MG63 (cell line): ENCODE data around the gene DLGAP1. TPM values are rescaled to one million over a fixed set of nuclear protein-coding genes. Genes with fewer than 3 reads are reported as not detected.

ENCODE experiments used
- DNase-seq: peaks from one replicate; pipeline ENCODE4 v3.0.0-alpha.2; 2020
- H3K27me3 ChIP-seq: fragments of 250-450 bp; sonication (Bioruptor Pico); 2 replicates; pipeline ENCODE4 v1.5.1; 2020; ENCODE audit warnings: mild to moderate bottlenecking, moderate library complexity
- H3K36me3 ChIP-seq: fragments of 250-450 bp; sonication (Bioruptor Pico); 2 replicates; pipeline ENCODE4 v1.5.1; 2020; ENCODE audit warnings: mild to moderate bottlenecking, moderate library complexity
- H3K4me3 ChIP-seq: fragments of 250-450 bp; sonication (Bioruptor Pico); 2 replicates; pipeline ENCODE4 v1.5.1; 2020; ENCODE audit warnings: mild to moderate bottlenecking, moderate library complexity
- H3K9me3 ChIP-seq: fragments of 250-450 bp; sonication (Bioruptor Pico); 2 replicates; pipeline ENCODE4 v1.5.1; 2020; ENCODE audit warnings: mild to moderate bottlenecking, moderate library complexity
- total RNA-seq: library from RNA; depleted of rRNA; stranded (reverse); fragments of >200 nt; shearing (Covaris generic); gene quantifications from 2 replicates; pipeline ENCODE4 v1.2.3, GENCODE V29; 2014; ENCODE audit warnings: low replicate concordance

DLGAP1 gene
- total RNA-seq, 1 experiment from 2014 or later = 3.4 TPM

DNA sequence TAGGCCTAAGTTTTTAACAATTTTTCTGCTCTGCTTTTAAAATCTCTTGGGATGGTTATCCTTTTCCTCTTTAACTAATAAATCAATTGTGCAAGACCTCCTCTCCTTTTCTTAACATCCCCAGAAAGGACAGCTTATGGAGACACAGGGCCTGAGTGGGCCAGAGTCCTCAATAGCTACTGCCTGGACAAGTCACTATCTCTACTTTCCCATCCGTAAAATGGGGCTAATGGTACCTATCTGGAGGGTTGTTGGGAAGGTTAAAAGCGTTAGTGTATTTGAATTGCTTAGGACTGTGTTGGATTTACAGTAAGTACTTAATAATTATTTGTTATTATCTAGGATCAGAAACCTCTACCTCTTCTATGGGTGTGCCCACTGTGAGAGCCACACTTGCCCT, 945.1 kb downstream of the DLGAP1 start:
- Histone ChIP-seq H3K4me3 (no peak overlapping the region), H3K36me3 (no peaks in the 10 kb centered on the region), H3K9me3 (no peaks in the 10 kb centered on the region), H3K27me3 (no peaks in the 10 kb centered on the region)
- no peak for DNase-seq

DNA sequence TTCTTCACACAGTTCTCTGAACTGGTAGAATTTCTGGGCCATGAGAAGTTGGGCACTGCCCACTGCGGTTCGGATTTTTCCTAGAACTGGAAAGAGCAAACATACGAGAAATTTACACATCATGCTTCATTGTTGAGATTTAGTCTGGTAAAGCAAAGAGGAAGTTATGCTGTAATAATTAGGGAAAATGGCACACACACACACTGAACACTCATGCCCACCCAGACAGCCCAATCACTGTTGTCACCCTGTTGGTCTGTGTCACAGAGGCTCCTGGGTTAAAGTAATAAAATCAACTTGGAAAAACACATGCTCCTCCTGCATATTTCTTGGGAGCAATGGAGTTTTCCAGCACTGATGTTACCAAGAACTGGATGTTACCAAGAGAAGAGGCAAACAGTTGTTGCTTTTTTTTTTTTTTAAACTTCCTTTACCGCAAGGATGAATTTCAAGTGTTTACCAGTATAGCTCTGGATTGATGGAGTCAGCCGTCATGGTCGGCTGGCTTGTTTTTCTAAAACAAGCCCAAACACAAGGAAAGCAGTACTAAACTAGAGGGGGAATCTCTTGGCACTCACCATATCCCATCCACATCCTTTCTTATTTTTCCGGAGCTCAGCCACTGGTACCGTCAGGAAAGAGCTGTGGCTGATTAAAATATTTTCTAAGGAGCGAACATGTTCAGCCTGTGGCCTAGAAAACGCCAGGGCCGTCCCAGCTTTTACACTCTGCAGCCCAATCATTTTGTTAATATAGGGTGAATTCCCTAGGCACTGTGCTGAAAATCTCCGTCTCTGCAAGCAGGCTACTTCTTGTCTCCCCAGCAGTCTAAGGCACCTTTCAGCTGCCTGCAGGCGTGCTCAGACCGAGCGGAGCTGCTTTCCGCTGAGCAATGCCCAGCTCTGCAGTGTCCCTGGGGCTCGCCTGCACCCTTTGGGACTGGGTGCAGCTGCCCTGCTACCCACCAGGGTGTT, 946.2 kb downstream of the DLGAP1 start:
- no peak for DNase-seq

DNA sequence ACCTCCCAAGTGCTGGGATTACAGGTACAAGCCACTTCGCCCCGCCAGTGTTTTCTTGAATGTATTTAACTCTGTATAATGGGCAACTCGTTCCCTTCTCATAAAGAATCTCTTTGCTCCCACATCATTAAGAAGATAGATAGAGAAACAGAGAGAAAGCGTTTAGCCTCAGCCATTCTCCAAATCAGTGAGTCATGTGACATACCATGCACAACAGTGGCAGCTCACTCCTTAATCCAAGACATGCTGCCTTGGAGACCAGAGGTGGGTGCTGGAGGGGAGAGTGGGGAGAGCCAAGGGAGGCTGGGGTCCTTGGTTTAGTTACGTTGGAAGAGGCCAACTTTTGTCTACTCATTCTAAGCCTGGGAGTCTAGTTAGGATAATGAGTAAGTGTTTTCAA, 950.5 kb downstream of the DLGAP1 start:
- Histone ChIP-seq H3K4me3 (no peak overlapping the region), H3K27me3 (no peaks in the 10 kb centered on the region), H3K9me3 (no peaks in the 10 kb centered on the region), H3K36me3 (no peaks in the 10 kb centered on the region)
- no peak for DNase-seq

More for the DNA sequence above, 946.2 kb downstream of the DLGAP1 start:
- Histone ChIP-seq H3K27me3 (no peaks in the 10 kb centered on the region), H3K9me3 (no peaks in the 10 kb centered on the region), H3K36me3 (no peaks in the 10 kb centered on the region), H3K4me3 (no peak overlapping the region)

DNA sequence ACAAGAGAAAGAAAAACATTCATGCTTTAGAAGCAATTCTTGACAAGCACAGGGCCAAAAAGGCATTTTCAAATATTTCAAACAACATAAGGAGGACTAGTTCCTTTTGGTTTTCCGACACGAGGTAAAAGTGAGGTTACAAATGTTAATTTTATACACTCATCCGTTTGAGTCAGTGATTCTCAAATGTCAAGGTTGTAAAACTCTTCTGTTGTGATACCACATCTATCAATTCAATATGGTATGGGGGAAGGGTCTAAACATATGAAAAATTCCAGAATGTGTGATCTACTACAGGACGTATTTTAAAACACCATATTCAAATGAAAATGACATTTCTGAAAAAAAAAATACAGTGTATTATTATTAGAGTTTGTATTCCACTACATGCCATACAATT, 952.5 kb downstream of the DLGAP1 start:
- no peak for DNase-seq
- Histone ChIP-seq H3K9me3 (no peaks in the 10 kb centered on the region), H3K27me3 (no peaks in the 10 kb centered on the region), H3K36me3 (no peaks in the 10 kb centered on the region), H3K4me3 (no peak overlapping the region)

DNA sequence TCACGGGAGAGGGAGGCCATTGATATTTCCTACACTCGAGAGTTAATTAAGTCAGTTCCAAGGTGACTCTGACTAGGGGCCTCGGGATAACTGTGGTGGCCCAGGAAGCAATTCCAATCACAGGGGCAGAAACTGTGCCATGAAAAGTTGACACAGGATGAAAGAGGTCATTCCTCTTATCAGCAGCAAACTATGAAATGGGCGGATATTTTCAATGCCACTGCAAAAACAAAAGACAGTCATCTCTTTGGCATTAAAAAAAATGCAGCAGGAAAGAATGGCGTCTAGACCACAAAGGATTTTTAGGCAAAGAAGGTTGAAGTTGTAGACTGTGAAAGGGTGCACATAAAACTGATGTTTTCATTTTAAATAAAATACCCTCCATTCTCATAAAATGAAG, 955.1 kb downstream of the DLGAP1 start:
- Histone ChIP-seq H3K36me3 (no peaks in the 10 kb centered on the region), H3K4me3 (no peak overlapping the region), H3K9me3 (no peaks in the 10 kb centered on the region), H3K27me3 (no peaks in the 10 kb centered on the region)
- DNase-seq = no peak

DNA sequence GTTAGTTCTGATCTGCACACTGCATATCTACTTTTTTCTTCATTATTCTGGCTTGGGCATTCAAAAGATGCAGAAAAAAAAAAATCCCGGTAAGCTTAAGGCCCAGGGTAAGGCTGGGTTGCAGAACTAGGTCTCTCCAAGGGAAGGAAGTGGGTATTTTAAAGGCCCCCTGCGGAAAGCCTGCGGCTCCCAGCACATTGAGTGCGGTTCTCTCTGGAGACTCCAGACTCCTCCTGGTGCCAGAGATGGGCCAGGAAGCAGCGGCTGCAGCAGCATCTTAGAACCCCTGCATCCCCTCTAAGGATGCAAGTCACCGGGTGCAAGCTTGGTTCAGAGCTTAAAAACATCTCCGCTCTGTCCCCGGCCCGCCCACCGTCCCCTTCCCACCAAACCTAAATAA, 955.6 kb downstream of the DLGAP1 start:
- Histone ChIP-seq H3K4me3 (no peak overlapping the region), H3K27me3 (no peaks in the 10 kb centered on the region), H3K36me3 (no peaks in the 10 kb centered on the region), H3K9me3 (no peaks in the 10 kb centered on the region)
- no peak for DNase-seq

DNA sequence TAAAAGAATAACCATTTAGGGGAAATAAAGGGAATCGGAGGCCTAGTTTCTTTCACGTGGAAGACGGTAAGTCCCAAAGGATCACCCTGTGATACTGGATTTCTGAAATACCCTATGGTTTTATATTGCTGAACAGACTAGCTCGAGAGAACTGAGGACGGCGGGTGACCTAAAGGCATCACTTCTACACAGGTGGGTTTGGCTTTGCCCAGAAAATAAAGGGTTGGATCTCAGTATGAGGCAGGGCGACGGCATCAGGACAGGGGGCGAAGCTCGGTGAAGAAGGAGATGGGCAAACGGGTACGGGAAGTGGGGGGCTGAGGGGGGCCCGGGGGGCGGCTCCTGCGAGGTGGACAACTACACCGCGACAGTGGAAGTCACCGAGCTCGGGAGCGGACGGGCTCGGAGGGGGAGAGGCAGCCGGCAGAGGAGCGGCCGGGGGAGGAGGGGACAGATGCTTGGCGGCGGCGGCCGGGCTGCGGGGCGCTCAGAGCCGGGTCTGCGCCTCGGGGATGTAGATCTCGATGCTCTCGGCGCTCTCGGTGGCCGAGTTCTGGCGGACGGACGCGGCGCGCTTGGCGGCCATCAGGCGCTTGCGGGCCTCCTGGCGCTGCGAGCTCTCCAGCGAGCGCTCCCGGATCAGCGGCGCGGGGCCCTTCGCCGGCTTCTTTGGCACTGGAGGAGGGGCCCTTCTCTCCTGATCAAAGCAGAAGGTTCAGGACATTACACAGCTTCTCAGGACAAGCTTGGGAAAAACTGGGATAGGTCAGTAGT, 956.2 kb downstream of the DLGAP1 start:
- Histone ChIP-seq H3K9me3 (no peaks in the 10 kb centered on the region), H3K27me3 (no peaks in the 10 kb centered on the region), H3K4me3 (peak overlapping the region; percentile 11; the same call in 1 of the 2 replicates), H3K36me3 (no peaks in the 10 kb centered on the region)
- peak; percentile 7 for DNase-seq

DNA sequence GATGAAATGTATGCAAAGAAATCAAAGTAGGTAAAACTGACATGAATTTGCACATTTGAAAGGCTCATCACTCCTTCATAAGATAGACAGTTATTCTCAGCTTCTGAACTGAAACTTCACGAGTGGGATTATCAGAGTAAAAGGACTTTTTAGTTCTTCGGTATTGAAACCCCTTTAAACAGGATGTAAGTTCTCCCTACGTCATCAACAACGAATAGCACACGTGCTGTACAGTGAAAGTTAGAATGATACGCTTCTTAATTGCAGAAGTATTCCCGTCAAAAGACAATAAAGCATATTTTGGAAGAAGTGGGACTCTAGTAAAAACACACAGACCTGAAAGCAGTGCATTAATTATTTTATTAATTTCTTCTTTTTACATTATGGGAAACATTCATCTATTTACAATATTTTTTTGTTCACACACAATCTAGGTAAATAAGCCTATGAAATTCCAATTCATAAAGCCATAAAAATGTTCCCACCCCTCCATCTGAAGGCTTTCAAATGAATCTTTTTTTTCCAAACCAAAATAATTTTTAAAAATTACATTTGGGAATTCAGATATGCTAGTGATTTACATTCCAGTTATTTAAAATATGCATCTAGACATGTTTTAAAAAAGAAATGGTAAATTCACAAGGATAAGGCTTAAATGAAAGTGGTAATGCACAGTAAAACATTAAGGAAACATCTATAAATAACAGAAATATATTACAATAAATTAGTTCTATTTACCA, 959.2 kb downstream of the DLGAP1 start:
- Histone ChIP-seq H3K27me3 (no peaks in the 10 kb centered on the region), H3K36me3 (no peaks in the 10 kb centered on the region), H3K4me3 (no peak overlapping the region)

DNA sequence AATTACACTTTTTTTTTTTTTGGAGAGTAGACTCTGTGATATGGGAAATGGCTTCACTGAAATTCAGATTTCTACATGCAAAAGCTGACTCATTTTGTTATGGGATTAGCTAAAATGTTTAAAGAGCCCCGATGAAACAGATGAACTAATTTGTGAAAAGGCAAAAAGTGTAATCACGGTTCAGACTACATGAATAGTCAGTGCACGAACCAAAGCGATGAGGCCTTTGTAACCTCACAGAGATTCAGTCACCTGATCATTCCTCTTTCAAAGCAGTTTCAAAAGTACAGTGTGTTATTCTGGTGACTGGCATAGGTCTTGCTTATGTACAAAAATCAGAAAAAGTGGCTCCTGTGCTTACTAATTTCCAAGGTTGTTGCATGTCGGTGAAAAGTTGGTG, 960.5 kb downstream of the DLGAP1 start:
- no peak for DNase-seq
- Histone ChIP-seq H3K36me3 (no peaks in the 10 kb centered on the region), H3K4me3 (no peak overlapping the region), H3K9me3 (no peaks in the 10 kb centered on the region), H3K27me3 (no peaks in the 10 kb centered on the region)

More for the DNA sequence above, 959.2 kb downstream of the DLGAP1 start:
- DNase-seq = no peak
- no peaks in the 10 kb centered on the region for H3K9me3 ChIP-seq

DNA sequence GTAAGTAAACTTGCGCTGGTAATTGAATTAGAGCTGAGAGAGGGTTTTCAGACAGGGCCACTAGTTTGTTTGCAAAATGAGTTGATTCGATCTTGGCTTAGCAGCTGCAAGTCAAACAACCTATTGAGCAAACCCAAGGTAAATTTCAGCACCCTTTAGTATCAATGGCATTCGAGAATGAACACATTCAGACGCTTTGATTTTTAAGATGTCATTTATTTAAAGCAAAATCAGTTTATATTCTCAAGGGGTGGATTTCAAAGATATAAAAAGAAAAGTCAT, 960.9 kb downstream of the DLGAP1 start:
- Histone ChIP-seq H3K27me3 (no peaks in the 10 kb centered on the region), H3K36me3 (no peaks in the 10 kb centered on the region), H3K4me3 (no peak overlapping the region), H3K9me3 (no peaks in the 10 kb centered on the region)
- DNase-seq = no peak

DNA sequence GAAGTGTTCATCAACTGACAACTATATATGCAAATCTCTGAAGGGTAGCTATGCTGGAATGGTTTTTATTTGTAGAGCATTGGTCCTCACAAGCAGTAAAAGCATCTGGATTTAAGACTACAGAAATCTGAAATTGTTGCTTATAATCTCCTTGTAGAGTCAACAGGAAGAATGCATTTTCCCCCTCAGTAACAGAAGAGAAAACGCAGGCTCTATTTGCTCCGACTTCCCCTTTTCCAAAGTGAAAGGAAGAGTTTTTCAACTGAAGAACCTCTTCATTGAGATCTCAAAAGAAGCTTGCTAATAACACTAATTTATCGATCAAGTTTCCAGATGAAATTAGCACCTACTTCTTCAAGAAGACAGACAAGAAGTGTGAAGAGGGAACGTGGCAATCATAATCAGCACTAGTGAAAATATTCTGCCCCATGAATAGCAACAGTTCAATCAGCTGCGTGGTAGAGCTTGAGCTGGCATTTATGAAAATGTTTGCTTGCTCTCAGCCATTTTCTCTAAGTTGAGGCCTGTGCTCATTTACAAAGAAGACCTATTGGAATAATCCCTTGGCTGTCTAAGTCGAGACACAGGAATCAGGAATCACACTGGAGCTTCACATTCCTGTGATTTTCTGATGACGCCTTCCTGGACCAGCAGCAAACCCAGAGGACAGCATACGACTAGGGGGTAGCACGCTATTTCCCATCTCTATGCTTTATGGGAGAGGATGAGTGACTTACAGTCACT, 961.4 kb downstream of the DLGAP1 start:
- no peaks in the 10 kb centered on the region for H3K9me3 ChIP-seq
- no peaks in the 10 kb centered on the region for H3K36me3 ChIP-seq
- no peak overlapping the region for H3K4me3 ChIP-seq
- DNase-seq = no peak
- H3K27me3 ChIP-seq = no peaks in the 10 kb centered on the region

DNA sequence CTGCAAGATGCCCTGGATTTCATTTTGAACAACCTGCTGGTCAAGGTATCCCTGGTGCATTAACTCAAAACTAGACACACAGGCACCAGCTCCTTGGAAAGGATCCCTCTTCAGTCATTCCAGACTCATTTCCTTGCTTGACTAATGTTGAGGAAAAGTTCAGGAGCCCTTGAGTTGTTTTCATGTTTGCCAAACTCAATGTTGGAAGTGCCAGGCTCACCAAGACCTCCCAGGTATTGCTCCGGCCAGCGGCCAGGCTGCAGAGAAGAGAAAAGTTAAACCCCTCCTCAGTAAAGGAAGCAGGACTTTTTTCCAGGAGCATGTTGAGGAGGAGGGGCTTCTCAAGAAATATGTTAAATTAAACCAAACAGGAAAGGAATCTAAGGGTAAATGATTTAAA, 962.4 kb downstream of the DLGAP1 start:
- no peaks in the 10 kb centered on the region for H3K27me3 ChIP-seq
- H3K9me3 ChIP-seq = no peaks in the 10 kb centered on the region
- no peak overlapping the region for H3K4me3 ChIP-seq

DNA sequence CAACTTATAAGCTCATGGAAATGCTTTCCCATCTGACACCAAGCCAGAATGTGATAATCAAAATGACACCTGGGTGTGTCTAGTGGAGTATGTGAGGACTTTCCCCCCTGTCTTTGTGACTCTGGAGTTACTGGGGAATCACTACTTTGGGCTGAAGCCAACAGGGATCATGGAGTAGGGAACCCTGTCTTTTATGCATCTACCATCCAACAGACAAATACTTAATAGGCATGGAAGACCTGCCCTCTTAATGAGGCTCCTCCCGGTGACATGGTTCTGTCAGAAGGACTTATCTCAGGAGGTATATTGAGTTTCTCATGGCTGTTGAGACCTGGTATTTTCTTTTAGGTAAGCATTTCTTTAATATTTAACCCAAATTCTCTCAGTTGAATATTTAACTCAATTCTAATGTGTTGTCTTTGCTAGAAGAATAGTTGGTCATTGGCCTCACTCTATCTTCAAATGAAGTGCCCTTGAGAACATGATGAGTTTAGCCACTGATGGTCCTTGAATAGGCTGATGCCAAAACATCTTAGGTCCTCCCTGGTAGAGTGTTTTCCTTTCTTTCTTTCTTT, 963.0 kb downstream of the DLGAP1 start:
- no peaks in the 10 kb centered on the region for H3K27me3 ChIP-seq
- H3K9me3 ChIP-seq = no peaks in the 10 kb centered on the region
- no peak for DNase-seq
- no peaks in the 10 kb centered on the region for H3K36me3 ChIP-seq
- H3K4me3 ChIP-seq = no peak overlapping the region

More for the DNA sequence above, 962.4 kb downstream of the DLGAP1 start:
- no peaks in the 10 kb centered on the region for H3K36me3 ChIP-seq
- DNase-seq = no peak

DNA sequence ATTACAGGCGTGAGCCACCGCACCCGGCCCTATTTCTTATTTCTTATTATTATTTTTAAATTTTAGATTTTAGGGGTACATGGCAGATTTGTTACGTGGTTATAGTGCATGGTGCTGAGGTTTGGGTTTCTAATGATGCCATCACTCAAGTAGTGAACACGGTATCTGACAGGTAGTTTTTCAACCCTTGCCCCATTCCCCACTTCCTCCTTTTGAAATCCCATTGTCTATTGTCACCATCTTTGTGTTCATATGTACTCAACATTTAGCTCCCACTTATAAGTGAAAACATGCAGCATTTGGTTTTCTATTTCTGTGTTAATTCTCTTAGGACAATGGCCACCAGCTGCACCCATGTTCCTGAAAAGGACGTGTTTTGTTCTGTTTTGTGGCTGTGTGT, 965.6 kb downstream of the DLGAP1 start:
- Histone ChIP-seq H3K36me3 (no peaks in the 10 kb centered on the region), H3K4me3 (no peak overlapping the region), H3K27me3 (no peaks in the 10 kb centered on the region), H3K9me3 (no peaks in the 10 kb centered on the region)
- no peak for DNase-seq

DNA sequence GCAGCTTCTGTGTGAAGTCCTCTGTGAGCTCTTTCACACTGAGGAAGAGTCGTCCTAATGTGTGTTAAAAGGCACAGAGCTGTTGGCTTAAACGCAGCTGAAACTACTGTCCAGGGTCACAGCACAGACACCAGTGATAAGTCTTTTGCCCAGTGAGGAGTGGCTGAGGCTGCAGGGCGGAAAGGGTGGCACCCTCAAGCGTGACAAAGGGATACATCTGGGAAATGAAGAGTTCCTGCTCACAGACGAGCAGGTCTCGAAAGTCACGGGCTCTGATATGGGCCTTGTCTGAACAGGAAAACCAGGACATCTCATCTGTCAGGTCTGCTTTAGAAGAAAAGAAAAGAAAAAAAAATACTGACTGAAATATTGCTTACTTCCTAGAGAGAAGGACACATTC, 968.6 kb downstream of the DLGAP1 start:
- no peaks in the 10 kb centered on the region for H3K27me3 ChIP-seq
- DNase-seq = no peak
- no peaks in the 10 kb centered on the region for H3K36me3 ChIP-seq
- no peaks in the 10 kb centered on the region for H3K9me3 ChIP-seq
- H3K4me3 ChIP-seq = no peak overlapping the region
